ENCODE data around the gene PROSER3.

- TF ChIP-seq CTCF (IDR thresholded peaks at IDR 0.05) (no peak), POLR2A (IDR thresholded peaks at IDR 0.05) (no peak)
Measured at GRCh38 chr19:35805526-35806102, 47.6 kb downstream of the PROSER3 start.

All from body of pancreas (tissue), 4 donors.